NCI-H1048 (cell line): ENCODE measurements around the gene RPL37A.
A peak's percentile ranks its signal among the peaks of the same experiment; 100 is the strongest.
"Not testable (repeated sequence)": the region's sequence is repeated elsewhere in the genome, so short reads cannot be mapped to it uniquely, and the experiment has no call there.

ENCODE experiments used
- DNase-seq: peaks from one replicate; lab custom pipeline; 2025; lab: John Stamatoyannopoulos, UW

The RPL37A gene

DNA sequence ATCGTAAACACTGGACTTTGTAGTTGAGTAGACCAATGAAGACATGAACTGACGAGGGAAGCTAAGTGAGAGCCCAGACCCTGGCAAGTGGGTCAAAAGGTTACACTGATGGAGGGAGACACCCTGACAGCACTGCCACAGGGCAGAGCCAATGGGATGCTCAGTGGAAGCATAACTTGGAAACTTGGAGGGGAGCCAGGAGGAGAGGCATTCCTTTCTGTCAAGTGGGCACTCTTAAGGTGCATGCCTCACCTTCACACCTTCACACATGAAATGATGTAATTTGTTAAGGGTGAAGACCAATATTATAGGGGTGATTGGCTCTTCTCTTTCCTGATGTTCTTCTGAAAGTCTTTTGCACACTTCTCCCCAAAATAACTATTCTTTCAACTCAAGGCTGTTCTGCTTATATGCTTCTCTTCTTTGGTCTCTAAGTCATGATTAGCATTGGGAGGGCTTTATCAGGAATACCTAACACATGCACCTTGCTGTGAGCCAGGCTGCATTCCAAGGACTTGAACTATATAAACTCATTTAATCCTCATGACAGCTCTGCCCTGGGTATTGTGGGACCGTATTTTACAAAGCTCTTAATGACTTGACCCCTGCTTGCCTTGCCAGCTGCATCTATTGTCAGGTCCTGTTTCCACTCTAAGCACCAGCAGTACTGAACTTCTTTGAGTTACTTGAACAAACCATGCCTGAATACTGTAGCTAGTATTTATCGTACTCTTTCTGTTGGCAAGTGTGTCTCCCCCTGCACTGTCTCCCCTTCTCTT is 19.0 kb downstream of the RPL37A start:
- no peak for DNase-seq

DNA sequence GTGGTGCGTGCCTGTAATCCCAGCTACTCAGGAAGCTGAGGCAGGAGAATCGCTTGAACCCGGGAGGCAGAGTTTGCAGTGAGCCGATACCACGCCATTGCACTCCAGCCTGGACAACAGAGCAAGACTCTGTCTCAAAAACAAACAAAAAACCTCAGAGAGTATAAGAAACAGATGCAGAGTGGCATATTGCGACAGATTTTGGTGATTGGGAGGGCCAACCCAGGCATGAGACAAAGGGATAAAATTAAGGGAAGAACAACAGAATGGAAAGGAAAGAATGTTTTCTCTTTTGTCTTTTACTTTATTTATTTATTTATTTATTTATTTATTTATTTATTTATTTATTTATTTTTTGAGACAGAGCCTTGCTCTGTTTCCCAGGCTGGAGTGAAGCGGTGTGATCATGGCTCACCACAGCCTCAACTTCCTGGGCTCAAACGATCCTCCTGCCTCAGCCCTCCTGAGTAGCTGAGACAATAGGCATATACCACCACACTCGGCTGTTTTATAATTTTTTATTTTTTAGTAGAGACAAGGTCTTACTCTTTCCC is 20.0 kb downstream of the RPL37A start:
- DNase-seq: not testable (repeated sequence)

DNA sequence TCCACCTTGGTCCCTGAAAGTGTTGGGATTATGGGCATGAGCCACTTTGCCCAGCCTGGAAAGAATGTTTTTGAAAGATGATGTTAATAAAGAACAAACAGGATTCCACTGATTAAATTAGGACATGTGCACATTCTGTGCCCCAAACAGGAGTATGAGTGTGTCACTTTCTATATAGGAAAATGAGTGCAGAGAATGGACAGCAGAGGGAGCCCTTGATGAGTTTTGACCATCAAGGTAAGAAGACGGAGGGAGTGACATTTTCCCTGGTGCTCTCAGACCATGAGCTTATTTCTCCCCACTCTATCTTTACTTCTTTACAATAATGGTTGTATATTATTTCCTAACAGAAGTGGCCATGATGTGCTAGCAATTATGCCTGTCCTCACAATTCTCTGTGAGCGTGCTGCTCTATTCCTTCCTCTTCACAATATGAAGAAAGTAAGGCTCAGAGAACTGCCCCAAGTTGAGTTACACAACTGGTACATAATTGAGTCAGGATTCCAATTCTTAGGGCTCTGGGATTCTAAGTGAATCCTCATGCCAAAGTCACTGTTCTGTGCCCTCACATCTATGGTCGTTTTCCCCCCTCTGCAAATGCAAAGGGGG is 20.6 kb downstream of the RPL37A start:
- peak; percentile 39 for DNase-seq

DNA sequence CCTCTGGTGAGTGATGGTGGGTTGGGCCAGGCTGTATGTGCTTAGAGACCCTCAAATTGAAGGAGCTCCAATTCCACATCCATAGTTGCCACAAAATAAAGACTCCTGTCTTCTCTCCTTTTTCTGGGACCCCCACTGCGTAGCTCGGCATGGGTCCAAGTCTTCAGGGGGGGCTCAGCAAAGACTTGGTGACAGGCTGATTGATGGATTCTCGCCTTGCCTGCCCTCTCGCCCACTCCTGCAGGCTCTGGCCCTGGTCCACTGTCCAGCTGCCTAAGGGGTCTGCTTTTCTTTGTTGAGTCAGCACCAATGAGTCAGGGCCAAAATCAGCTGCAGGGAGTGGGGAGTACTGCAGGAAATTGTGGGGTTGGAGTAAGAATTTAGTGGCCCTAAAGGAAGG is 21.5 kb downstream of the RPL37A start:
- DNase-seq: no peak

- DNase-seq: no peak
These were observed 24.4 kb downstream of the RPL37A start for GRCh38 chr2:216522892-216523502.

DNA sequence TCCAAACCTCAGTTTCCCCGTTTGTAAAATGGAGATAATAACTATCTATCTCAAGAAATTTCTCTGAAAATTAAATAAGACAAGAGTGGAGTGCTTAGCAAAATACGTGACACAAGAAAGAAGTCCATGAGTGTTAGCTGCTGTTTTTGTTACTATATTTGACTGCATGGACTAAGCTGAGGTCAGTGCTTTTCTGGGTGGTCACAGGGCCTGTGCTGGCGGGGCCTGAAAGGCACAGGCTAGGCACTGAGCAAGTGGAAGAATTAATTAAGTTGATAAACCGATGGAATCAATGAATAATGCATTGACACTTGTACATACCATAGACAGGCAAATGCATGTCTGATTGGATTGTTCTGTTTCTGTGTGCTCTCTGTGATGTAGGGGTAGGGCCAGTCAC is 27.3 kb downstream of the RPL37A start:
- DNase-seq: no peak

- DNase-seq: no peak
These were observed 28.3 kb downstream of the RPL37A start for GRCh38 chr2:216526939-216527338.

DNA sequence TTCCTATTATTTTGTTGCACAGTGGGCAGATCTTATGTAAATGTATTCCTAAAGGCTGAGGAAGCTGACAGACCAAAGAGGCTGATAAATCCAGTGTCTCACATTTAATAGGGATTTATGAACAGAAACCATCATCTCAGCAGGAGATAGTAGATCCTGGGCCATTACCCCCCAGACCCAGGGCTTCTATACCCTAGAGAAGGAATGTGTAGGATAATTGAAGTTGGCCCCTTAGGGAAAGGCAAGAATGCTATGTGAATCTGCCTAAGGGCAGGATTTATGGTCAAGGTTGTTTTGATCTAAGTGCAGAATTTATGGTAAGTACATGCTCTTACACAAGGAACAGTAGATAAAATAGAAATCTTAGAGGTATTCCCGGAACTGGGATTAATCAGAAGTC is 29.0 kb downstream of the RPL37A start:
- DNase-seq: no peak

- no peak for DNase-seq
These were observed 33.9 kb downstream of the RPL37A start for GRCh38 chr2:216532562-216532961.

GRCh38 chr2:216533609-216534008 is 35.0 kb downstream of the RPL37A start:
- no peak for DNase-seq

DNA sequence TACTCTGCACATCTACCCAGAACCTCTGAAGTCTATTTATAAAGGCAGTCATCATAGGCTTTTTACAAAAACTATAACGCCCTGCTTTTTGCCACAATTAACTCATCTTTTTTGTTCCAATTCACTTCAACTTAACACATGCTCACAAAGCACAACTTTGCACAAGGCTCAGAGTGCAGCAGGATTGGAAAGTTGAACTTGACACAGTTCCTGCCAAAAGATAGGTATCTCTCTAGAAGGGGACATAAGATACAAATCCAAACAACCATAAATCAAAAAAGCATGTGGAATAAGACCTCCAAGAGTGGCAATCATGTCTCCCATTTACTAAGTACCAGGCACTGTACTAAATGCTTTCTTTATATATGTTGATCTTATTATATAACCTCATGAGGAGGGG is 36.2 kb downstream of the RPL37A start:
- DNase-seq: no peak

DNA sequence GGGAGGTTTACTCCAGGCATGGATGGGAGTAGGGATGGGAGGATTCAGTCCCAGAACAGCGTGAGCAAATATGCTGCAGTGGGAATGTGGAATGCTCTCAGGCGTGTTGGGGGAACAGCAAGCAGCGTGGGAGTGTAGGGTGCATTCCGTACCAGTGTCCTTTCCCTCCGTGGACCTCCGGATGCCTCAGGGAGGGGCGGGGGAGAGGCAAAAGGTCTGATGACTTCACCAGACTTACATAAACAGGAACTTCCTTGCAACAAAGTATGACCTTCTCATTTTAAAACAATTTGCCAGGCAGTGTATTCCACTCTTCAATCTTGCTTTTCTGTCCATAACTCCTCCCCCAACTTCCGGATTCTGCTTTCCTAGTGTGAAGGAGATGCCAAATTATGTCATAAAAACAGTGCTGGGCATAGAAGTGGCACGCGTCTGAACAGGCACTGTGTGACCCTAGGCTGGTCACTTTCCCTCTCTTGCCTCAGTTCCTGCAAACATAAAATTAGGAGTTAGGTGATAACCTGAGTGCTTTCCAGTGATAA is 36.9 kb downstream of the RPL37A start:
- no peak for DNase-seq

GRCh38 chr2:216536734-216537210 is 38.1 kb downstream of the RPL37A start:
- no peak for DNase-seq

- no peak for DNase-seq
These were observed 38.7 kb downstream of the RPL37A start for GRCh38 chr2:216537366-216537765.

DNA sequence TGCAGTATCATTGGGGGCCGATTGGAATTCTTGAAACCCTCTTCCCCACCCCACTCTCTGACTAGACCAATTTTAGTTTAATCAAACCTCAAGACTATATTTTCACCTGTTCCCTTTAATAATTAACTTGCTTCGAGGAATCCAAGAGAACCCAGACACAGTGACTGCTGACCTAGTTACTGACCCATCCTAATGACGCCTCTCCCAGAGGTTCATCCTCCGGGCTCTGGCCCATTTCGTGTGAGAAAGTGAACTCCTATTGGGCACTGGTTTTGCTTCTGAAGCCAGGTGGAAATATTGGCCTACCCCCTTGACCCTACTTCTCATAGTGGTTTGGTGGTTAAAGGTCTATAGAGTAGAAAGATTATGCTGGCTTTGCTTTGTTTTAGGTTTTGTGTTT is 39.9 kb downstream of the RPL37A start:
- no peak for DNase-seq

GRCh38 chr2:216539120-216539519 is 40.5 kb downstream of the RPL37A start:
- no peak for DNase-seq

GRCh38 chr2:216539791-216540241 is 41.2 kb downstream of the RPL37A start:
- no peak for DNase-seq

GRCh38 chr2:216540920-216541319 is 42.3 kb downstream of the RPL37A start:
- DNase-seq: no peak

DNA sequence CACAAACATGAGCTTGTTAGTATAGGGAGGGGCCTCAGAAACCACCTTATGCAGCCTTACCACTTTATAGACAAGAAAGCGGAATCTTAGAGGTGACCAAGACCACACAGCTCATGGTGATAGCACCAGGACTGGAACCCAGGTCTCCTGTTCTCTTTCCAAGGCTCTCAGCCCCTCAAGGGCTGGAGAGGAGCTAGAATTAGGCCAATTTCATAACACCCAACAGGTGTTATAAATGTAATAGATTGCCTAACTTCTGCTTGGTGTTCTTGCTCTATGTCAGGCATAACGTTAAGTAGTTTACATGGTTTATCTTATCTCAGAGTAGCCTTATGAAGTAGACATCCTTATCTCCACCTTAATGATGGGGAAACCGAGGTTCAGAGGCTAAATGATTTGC is 42.9 kb downstream of the RPL37A start:
- no peak for DNase-seq

DNA sequence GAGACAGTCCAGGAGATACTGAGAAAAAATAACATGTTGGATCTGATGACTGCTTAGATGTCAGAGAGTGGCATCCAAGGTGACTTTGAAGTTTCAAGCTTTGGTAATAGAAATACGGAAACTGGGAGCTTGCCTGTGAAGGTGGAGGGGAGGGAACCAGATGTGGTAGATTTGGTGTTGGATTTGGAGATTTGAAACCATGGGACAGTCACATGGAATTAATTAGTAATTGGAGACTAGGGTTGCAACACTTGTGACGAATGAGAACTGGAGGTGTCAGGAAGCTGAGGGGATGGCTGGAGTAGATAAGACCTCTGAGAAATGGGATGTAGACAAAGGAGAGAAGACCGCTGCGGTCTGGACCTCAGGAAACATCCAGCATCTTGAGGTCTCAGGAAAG is 46.7 kb downstream of the RPL37A start:
- no peak for DNase-seq

DNA sequence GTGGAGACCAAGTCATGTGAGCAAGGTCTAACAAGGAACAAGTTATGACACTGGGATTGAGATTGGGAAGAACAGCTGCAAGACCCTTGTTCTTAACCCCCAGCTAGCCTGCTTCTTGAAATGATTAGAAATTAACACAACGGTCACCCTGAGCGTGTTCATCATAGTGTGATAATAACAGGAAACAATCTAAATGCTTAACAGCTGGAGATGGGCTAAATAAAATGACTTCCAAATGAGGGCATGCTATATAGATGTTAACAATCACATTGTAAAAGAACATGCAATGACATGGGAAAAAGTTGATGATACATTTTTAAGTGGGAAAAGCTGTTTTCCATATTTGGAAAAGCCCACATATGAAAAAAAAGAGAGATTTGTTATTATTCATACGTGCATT is 47.6 kb downstream of the RPL37A start:
- DNase-seq: no peak

GRCh38 chr2:216546641-216547403 is 48.2 kb downstream of the RPL37A start:
- no peak for DNase-seq
